ENCODE results near the gene EDARADD.

EDARADD gene

DNA sequence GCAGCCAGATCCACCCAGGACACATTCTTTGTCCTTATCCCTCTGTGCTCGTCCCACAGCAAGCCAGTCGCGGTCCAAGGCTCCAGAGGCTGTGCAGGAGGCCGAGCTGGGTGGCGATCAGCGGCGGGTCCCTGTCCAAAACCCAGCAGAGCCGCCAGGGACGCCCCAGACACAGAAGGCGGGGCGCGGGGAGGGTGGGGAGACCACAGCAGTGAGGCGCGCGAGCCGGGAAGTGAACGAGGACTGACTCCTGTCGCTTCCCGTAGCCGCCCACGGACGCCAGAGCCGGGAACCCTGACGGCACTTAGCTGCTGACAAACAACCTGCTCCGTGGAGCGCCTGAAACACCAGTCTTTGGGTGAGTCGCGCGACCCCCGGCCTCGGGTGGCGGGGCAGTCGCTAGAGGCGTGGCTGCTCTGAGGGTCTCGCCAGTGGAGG is 129.6 kb downstream of the EDARADD start, which contains the start of gene LGALS8:
Gene LGALS8 (plus strand): TSS at position 279 of the 438 bp plus-strand sequence. CDS start 2,089 bp downstream, outside the sequence.
- H3K4me3 ChIP-seq (replicated peaks; ENCODE audit: low read depth, low read length) = peak within 1 kb of the TSS; percentile 98
- TF ChIP-seq, protein P1, sequence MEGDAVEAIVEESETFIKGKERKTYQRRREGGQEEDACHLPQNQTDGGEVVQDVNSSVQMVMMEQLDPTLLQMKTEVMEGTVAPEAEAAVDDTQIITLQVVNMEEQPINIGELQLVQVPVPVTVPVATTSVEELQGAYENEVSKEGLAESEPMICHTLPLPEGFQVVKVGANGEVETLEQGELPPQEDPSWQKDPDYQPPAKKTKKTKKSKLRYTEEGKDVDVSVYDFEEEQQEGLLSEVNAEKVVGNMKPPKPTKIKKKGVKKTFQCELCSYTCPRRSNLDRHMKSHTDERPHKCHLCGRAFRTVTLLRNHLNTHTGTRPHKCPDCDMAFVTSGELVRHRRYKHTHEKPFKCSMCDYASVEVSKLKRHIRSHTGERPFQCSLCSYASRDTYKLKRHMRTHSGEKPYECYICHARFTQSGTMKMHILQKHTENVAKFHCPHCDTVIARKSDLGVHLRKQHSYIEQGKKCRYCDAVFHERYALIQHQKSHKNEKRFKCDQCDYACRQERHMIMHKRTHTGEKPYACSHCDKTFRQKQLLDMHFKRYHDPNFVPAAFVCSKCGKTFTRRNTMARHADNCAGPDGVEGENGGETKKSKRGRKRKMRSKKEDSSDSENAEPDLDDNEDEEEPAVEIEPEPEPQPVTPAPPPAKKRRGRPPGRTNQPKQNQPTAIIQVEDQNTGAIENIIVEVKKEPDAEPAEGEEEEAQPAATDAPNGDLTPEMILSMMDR (IDR thresholded peaks at IDR 0.05; ENCODE audit: low read length, missing control alignments) = no peak
- peak; percentile 85 for DNase-seq (ENCODE audit: low read depth)

DNA sequence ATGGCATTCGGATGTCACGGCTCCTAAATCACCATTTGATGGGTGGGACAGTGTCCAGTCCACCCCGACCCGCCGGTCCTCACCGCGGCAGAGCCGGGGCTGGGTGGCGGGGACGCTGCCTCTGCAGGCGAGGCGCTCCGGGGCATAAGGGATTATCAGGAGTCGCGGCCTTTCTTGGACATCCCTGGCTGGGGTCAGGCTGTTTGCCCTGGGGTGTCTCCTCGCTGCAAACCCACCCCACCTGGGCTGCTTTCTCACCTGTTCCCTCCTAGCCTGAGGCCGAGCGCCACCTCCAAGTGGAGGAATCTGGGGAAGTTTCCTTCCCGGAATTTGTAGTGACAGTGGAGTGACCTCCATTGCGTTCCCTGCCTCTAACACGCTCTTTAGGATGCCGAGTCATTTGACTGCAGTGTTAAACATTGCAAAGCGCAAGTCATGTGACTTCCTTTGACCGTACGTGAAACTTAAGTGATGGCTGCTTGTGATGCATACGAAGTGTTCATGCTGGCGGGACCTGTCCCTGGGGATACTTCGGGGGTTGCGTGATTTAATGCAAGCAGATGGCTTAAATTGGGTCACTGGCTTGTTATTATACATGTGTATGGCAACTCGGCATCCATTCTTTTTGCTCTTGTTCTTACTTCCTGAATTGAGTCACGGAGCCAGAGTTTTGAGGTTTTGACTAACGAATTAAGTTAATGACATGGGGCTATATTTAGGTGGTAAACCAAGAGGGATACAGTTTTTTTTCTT is 130.2 kb downstream of the EDARADD start:
- peak; percentile 89 for DNase-seq (ENCODE audit: low read depth)
- TF ChIP-seq, protein P1 (IDR thresholded peaks at IDR 0.05; ENCODE audit: low read length, missing control alignments) = no peak
- H3K4me3 ChIP-seq (replicated peaks; ENCODE audit: low read depth, low read length) = peak overlapping the region; percentile 98

DNA sequence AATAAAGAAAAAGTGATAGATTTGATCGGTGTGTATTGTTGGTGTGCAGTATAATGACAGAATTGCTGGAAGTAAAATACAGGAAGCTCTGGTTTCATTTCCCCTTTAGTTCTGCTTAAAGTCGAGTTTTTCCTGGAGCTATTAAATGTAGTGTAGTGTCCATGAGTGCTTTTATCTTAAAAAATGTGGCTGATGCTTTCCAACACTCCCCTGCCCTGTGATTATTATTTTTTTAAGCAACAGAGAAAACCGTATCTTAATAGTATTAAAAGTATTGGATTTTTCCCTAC is 130.8 kb downstream of the EDARADD start:
- TF ChIP-seq, protein P1 (IDR thresholded peaks at IDR 0.05; ENCODE audit: low read length, missing control alignments) = no peak
- DNase-seq (ENCODE audit: low read depth) = no peak
- H3K4me3 ChIP-seq (replicated peaks; ENCODE audit: low read depth, low read length) = peak overlapping the region; percentile 98

DNA sequence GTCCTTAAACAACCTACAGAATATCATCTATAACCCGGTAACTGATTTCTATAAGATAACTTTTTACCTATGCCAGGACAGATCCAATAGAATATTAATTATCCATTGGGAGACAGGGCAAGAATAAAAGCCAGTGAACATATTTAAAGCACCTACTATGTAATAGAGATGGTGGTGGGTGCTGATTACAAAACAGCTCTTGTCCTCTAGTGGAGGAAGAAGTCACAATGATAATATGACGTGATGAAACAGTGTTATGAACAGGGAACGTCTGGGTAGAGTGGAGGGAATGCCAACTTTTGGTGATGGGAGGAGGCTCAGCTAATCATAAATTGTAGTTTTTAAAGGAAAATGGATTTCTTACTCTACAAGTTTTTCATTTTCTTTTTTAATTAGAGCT is 132.0 kb downstream of the EDARADD start:
- DNase-seq (ENCODE audit: low read depth) = no peak

DNA sequence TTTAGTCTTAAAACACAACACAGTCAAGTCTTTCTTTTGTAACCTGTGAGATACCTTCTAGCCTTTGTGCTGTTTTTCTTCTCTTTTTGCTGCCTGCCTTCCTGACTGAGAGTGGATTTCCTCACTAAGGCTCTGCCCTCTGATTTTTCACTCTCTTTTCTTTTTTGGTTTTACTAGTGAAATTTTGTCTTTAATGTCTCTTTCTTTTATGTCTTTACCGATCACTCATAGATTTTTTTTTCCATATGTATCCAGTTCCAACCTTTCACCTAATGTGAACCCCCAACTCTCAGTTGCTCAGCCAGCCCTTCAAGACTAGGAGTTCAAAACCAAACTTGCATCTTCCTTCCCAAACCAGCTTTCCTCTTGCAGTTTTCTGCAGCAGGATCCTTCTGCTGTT is 136.2 kb downstream of the EDARADD start:
- no peak for DNase-seq (ENCODE audit: low read depth)
- H3K4me3 ChIP-seq (replicated peaks; ENCODE audit: low read depth, low read length) = no peak overlapping the region
- TF ChIP-seq, protein P1 (IDR thresholded peaks at IDR 0.05; ENCODE audit: low read length, missing control alignments) = no peak

More for the DNA sequence above, 132.0 kb downstream of the EDARADD start:
- TF ChIP-seq, protein P1 (IDR thresholded peaks at IDR 0.05; ENCODE audit: low read length, missing control alignments) = no peak
- no peak overlapping the region for H3K4me3 ChIP-seq (replicated peaks; ENCODE audit: low read depth, low read length)

DNA sequence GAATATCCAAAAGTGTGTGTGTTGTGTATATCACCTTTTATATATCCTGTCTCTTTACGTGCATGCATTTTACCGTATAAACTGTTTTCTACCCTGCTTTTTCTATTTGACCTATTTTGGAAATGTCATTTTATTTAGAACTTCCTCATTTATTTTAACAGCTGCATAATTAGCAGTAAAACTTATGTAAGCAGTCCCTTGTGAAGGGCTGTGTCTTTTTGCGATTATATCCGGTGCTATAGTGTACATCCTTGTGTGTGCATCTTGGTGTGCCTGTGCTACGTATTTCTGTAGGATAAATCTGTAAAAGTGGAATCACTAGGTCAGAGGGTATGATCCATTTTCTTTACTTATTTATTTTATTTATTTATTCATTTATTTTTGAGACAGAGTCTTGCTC is 136.9 kb downstream of the EDARADD start:
- DNase-seq (ENCODE audit: low read depth) = no peak
- TF ChIP-seq, protein P1 (IDR thresholded peaks at IDR 0.05; ENCODE audit: low read length, missing control alignments) = no peak
- no peak overlapping the region for H3K4me3 ChIP-seq (replicated peaks; ENCODE audit: low read depth, low read length)

DNA sequence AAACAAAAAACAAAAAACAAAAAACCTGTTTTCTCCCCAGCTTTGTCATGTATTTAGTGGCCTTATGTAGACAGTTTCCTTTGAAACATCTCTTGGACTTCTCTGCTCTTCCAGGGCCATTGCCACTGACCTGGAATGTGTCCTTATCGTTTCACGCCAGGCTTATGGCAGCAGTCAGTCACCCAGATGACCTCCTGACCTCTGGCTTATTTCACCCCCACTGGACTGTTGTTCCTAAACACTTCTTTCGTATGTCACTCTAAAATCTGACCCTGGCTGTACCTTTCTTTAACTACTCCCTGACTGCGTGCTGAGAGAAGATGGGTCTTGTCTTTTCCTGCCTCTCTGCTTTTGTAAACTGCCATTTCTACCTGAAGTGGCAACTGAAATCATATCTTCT is 138.8 kb downstream of the EDARADD start:
- no peak overlapping the region for H3K4me3 ChIP-seq (replicated peaks; ENCODE audit: low read depth, low read length)
- no peak for DNase-seq (ENCODE audit: low read depth)
- TF ChIP-seq, protein P1 (IDR thresholded peaks at IDR 0.05; ENCODE audit: low read length, missing control alignments) = no peak
